Activated T-cell treated with anti-CD3 and anti-CD28 coated beads, Interleukin-2, amount 50 U/mL, for 1 hour (primary cell): Measurements from ENCODE around the gene SMAD6.
"Not testable (repeated sequence)": the region's sequence is repeated elsewhere in the genome, so short reads cannot be mapped to it uniquely, and the experiment has no call there.

Source experiments
- DNase-seq: peaks from one replicate; pipeline ENCODE4 v3.0.0-alpha.2; 2020

The SMAD6 gene

DNA sequence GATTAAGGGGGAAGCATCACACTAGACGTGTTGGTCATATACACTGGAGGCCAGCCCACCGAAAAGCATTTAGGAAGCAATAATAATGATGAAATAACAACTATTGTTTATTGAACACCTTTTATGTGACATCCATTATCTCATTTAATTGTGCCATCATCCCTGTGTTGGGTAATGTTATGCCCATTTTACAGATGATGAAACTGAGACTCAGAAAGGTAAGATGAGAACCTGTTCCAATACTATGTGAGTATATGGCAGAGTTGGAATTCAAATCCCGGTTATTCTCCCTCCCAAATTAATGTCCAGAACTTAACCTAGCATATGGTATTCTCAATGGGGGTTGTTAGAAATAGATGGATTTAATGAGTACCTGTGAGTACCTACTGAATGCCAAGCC, 99.2 kb downstream of the SMAD6 start:
- no peak for DNase-seq

DNA sequence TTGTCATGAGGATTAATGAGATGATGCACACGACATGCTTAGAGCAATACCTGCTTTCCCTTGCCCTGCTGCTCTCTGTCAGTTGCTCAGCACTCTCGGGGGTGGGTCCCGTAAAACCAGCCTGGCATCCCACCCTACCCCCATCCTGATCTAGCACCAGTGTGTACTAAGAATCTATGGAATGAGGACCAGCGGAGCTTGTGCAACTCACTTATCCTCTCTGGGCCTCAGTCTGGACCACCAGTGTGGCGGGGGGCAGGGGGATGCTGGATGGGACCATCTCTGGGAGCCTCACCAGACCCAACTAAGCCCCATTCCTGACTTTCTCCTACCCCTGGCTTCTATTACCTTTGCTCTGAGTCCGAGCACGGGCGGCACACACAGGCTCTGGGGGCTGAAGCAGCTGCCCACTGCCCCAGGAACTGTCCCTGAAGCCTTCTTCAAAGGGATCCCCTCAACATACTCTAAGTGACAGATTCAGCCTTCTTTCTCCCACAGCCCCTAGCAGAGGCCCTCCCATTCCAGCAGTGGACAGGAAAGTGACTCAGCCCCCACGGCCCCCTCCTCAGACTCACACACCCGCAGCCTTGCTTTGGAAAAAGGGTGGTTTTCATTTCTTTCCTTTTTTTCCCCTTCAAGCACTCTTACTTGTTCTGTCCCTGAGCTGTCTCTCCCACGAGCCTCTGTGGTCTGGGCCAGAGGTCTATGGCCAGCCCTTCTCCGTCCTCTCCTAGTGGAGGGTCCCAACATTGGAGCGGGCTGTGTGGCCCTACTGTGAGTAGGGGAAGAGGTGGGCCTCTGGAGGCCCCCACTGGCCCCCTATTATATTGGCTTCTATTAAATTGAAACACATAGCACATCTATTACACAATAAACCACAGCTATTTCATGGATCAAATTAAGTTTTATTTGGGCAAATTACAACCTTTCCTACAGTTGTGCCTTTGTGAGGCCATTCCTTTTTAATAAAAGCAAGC, 100.3 kb downstream of the SMAD6 start:
- DNase-seq = no peak

DNA sequence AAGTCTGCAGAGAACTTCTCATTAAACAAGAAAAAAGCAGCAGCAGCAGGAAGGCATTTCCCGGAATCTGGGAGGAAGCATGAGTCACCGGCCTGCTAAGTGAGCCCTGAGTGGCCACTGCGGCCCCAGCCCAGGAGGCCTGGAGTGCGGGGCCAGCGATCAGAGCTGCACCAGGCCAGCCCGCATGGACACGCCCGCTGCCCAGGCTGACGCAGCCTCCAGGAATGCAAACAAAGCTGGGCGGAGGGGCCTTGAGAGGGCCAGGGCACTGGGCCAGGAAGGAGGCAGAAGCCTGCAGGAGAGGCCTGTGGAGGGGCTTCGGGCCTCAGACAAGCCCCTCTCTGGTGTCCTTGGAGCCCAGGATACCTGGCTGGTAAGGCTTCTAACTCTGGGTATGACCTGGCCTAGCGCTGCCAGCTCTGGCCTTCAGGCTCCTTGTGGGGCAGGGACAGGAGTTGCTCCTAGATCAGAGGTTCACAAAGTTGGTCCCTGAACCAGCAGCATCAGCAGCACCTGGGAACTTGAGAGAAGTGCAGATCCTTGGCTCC, 101.2 kb downstream of the SMAD6 start:
- no peak for DNase-seq

DNA sequence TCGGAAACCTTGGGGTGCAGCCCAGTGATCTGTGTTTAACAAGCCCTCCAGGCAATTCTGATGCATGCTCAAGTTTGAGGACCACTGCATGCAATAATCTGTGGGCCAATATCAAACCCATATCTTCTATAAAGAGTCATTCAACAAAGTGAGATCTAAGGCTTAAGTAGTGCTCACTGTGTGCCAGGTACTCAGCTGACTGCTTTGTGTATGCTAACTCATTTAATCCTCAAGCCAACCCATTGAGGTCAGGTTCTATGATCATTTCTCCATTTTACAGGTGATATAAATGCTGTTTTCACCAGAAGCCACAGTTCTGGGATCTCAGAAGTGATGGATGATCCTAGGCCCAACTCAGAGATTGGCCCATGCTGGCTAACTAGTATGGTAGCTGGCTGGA, 101.7 kb downstream of the SMAD6 start:
- no peak for DNase-seq

DNA sequence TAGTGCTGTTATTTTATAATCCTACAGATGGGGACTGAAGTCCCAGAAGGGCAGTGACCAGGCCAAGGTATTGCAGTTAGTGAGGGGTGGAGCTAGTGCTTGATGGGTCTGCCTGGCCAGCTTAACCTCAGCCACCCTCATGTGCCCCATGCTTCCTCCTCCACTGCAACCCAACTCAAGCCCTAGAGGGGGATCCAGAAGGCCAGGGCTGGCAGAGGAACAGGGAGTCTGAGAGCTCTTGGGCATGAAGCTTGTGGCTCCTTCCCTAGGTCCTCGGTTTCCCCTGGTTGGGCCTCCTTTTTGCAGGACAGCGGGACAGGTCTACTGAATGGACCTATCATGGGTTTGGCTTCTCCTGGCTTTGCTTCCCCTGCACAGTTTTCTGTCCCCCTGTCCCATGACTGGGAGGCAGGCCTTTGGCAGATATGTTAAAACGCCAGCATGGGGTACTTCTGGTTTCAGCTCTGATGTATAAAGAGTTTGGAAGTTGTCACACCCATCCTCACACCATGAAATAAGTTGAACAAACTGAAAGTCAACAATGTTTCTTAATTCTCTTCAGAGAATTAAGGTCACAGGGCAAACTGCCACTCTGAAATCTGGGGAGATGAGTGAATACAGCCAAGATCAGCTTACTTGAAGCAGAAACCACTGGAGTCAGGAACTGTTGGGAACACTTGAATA, 103.3 kb downstream of the SMAD6 start:
- DNase-seq = no peak

DNA sequence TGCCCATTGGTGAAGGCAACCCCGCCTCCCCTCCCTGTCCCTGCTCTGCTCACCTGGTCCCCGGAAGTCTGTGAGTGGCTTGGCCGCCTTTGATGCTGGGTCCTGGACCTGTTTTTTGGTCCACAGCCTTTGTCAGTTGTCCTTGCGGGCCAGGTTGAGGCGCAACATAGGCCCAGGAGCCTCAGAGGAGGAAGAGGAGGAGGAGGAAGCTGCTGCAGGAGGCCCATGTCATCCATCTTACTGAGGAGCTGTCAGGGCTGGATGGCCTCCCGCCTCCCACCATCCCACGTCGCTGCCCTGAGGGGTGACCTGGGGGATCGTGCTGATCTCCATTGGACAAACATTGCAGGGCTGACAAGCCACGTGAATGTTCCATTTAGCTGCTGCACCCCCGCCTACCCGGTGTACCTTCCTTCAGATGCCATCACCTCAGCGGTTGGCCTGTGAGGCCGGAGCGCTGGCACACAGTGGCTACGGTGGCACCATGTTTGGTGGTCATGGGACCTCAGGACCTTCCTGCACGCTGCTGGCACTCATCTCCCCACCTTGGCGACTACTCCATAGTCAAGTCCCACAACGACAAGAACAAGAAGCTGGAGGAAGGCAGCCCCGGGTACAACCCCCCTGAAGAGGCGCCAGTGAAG, 106.3 kb downstream of the SMAD6 start:
- DNase-seq = no peak

DNA sequence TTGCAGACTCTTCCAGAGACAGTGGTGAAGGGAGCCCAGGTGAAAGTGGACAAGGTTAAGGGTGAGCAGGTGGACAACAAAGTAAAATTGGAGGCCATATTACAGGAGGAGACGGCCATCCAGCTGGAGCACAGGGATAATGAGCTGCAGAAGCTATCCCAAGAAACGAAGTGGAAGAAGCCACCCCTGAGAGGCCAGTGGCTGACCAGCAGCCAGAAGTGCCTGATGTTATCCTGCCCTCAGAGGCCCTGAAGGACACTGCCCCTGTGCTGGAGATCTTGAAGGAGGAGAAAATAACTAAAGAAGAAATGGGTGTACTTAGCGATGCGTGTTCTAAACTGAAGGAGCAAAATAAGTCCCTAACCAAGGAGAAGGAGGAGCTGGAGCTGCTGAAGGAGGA, 107.6 kb downstream of the SMAD6 start:
- no peak for DNase-seq

DNA sequence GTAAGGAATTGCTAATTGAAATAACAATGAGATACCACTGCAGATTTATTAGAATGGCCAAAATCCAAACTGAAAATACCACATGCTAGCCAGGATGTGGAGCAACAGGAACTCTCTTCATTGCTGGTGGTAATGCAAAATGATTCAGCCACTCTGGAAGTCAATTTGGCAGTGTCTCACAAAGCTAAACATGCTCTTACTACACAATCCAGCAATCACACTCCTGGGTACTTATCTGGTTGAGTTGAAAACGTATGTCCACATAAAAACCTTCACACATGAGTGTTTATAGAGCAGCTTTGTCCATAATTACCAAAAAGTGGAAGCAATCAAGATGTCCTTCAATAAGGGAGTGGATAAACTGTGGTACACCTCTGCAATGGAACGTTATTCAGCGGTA, 113.3 kb downstream of the SMAD6 start:
- DNase-seq = no peak

DNA sequence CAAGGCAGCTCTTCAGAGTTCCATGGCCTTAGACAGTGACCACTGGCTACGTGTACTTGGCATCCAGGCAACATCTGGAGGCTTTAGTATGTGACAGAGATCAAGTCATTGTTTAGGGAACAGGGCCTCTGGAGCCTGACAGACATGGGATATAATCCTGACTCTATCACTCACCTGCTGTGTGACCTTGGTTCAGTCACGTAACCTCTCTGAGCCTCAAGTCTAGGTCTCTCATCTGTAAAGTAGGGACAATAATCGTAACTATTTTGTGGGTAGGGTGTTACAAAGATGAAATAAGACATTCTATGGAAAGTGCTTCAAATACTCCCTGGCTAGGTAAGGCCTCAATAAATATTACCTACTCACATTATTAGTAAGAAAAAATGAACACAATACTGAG, 114.2 kb downstream of the SMAD6 start:
- DNase-seq = no peak

DNA sequence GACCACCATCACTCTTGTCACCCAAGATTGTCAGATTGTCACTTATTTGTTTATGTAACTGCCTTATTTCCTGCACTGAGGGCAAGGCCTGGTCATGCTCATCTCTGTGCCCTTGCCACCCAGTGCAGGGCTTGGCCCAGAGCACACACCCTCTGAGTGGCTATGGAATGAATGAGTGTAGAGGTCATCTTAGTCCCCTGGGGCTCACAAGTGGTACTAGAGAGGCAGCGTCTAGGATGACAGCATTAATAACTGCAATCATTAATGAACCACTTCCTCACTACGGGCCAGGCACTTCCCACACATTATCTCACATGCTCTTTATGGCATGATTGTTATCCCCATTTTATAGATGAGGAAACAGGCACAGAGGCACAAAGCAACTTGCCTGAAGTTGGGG, 117.0 kb downstream of the SMAD6 start:
- no peak for DNase-seq

DNA sequence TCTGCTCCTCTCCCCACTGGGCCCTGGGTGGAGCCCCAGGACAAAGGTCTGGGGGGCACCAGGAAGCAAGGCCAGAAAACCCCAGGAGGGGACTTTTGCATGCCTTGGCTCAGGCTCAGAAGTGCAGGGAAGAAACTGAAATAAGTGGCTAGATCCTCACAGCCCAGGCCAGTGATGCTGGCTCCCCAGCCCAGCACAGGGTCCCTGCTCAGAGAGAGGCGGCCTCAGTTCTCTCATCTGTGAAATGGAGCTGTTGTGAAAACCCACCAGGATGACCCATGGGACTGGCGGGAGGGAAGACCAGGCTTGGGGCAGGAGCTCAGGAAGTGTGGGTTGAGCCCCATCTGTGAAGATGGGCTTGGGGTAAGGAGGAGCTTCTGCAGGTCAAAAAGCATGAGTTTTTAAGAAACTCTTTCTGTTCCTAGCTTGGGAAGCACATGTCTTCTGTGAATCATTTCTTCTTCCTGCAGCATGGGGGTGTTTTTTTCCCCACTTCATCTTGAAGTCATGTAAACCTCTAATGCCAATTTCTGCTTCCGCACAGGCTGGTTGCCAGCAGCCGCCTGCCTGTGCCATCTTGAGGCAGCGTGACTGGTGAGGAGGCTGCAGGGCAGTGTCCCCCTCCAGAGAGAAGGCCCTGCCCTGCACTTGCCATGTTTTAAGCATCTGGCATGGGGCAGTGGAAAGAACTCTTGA, 118.6 kb downstream of the SMAD6 start:
- no peak for DNase-seq

DNA sequence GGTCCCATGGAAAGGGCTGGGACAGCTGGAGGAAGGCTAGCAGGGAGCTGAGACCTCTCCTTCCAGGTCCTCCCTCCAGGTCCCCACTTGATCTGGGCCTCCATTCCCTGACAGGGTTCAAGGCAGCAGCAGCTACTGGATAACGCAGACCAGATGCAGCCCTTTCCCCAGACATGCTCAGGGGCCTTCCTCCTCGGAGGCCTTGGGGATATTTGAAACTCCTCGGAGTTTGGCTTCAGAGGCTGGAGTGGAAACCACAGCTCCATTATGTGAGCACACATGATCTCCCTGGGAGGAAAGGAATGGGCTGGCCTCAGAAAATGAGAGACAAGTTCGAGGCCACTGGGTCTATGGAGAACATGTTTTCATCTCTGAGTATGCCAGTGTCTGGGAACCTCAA, 119.3 kb downstream of the SMAD6 start:
- no peak for DNase-seq

DNA sequence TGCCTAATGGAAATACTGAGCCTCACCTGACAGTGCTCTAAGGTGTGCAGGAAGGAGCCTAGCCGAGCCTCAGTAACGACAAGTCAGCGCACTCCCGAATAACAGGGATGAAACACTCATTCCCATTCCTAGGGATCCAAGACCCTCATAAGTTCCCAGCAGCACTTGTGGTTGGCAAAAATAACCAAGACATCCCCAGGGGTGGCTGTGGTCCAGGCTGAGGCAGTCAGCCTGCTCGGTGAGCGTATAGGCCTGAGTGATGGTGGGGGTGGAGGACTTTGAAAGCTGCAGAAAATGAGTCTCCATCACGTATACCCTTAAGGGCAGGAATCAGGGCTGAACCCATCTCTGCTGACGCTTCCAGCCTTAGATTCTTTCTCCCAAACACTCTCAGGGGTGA, 120.1 kb downstream of the SMAD6 start:
- DNase-seq = no peak

DNA sequence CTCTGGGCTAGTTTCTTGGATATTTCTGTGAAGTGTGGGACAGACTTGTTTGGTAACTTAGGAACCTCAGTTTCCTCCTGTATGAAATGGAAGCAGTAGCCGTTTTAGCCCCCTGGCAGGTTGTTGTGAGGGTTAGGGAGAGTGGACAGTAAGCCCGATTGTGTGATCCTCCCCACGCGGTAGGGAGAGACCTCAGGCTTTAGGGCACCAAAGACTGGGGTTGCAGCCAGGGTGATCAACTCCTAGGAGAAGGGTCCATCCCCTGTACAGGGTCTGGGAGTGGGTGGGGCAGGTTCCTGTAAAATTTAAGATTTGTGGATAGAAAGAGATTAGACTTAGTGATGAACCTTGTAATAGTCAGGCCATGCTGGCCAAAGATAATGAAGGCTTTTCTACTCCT, 120.5 kb downstream of the SMAD6 start:
- no peak for DNase-seq

DNA sequence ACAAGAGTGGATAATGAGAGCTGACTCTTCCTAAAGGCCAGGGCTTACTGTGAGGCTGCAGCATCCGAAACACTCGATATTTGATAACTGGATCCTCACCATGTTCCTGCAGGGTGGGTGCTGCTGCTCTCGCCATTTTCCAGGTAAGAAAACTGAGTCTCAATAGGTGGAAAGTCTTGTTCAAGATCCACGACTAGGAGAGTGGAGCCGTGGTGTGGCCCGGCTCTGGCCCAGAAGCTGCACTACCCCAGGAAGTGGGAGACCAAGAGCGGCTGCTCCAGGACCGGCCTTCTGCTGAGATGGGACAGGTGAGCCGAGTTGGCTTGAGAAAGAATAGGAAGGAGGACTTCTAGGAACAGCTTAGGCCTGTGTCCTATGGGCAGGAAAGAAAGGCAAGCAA, 121.6 kb downstream of the SMAD6 start:
- no peak for DNase-seq

DNA sequence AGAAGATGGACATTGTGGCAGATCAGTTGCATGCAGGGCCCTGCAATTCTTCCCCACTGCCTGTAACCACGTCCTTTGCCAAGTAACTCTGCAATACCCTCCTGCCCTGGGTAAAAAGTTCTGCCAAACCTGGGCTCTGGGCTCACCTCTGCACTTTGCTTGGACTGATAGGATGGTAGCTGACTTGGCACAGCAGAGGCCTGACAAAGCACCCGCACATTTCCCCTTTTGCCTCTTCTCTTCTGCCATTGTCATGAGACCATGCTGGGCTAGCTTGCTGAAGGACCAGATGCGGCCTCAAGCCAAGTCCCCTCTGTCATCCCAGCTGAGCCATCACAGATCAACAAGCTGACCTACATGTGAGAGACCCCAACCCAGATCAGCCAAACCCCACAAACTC, 122.4 kb downstream of the SMAD6 start:
- no peak for DNase-seq

DNA sequence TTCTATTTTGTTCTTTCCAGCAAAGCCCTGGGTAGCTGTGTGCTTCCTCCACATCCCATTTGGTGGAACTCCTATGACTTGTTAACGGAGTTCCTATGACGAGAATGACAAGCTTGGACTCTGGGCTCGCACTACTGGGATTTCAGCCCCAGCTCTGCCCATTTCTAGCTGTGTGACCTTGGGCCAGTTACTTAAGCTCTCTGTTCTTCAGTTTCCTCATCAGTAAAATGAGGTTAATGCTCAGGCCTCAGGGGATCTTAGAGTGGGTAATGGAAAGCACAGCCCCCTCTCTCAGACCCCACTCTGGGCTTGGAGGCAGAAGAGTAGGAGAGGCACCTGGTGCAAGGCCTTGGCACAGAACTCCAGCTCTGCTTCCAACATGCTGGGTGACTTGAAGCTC, 123.1 kb downstream of the SMAD6 start:
- no peak for DNase-seq

DNA sequence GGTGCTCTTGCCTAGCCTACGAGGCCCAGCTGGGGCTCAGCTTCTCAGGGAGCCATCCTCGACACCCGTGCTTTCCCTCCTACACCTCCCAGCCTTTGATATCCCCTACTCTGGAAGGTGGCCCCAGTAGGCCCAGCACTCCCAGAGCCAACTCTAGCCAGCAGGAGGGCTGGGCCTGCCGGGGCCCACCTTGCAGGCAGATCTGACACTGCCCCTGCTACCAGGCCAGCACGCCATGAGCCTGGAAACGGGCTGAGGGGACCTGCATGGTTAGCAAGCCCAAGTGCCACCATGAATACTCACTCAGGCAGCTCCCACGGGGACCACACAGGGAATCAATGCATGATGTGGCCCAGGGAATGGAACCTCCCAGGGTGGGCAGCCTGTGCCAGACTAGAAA, 123.7 kb downstream of the SMAD6 start:
- no peak for DNase-seq

DNA sequence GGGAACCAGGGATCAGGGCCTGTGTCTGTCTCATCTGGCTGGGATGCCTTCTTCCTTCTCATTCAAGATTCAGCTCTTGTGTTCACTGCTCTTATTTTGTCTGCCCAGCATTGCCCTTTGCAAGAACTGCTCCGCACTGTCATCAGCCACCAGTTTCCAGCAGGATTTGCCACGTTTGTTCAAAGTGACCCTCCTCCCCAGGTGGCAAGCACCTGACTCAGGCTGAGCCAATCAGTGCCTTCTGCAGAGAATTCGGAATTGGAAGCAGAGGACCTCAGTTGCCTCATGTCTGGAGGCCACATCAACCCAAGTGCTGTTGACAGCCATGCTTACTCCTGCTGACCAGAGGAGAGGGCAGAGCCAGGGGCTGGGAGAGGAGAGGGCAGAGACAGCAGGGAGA, 124.5 kb downstream of the SMAD6 start:
- no peak for DNase-seq

DNA sequence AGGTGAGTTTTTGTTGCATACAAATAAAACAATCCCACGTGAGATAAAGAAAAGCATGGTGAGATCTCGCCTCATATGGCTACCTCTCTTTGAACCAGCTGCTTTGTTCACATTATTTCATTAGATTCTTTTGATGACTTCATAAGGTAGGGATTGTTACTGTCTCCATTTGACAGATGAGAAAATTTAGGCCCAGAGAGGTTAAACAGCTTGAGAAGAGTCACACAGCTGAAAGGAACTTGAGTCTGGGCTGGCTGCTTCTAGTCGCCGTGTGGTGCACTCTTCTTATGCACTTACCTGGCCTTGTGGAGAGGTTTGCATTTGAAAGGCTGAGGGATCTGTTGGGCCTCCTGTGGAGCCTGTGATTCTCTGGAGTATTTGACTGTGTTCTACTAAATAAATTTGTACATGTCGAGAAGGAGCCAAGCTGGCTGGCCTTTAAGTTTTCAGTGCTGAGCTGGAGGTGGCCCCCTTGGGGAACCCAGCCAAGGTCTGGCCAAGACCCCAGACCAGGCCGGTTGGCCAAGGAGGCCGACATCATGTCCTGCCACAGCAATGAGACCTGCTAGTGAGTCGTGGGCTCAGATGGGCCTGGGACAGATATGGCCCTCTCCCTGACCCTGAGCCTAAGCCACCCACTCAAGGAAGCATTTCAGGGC, 125.1 kb downstream of the SMAD6 start:
- DNase-seq = no peak

DNA sequence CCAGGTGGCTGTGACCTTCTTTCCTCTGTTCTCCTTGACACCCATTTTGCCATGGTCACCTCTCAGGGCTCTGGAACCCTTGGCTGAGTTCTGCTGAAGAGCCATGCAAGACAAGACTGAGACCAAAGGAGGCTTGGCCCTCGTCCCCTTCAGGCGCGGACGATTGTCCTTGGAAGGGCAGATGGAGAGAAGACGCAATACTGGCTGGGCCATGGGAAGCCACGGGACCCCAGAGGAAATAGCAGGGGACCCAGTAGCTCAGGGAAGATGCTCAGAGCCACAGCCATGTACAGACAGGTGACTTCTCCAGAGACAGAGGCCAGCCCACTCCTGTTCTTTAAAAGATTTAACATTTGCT, 125.6 kb downstream of the SMAD6 start:
- no peak for DNase-seq

DNA sequence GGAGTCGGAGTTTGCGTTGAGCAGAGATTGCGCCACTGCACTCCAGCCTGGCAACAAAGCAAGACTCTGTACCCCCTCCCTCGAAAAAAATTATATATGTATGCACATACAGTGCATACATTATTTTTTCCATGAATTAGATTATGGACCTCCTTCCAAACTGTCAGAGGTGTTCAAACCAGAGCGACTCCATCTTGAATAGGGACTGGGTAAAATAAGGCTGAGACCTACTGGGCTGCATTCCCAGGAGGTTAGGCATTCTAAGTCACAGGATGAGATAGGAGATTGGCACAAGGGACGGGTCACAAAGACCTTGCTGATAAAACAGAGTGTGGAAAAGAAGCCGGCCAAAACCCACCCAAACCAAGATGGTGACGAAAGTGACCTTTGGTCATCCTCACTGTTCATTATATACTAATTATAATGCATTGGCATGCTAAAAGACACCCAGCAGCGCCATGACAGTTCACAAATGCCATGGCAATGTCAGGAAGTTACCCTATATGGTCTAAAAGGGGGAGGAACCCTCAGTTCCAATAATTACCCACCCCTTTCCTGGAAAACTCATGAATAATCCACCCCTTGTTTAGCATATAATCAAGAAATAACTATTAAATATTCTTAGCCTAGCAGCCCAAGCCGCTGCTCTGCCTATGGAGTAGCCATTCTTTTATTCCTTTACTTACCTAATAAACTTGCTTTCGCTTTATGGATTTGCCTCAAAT, 126.9 kb downstream of the SMAD6 start:
- DNase-seq = not testable (repeated sequence)
